AG04449 (cell line): Measurements from ENCODE around the gene DARS1.
A peak's percentile ranks its signal among the peaks of the same experiment; 100 is the strongest.

Experiments used
- CTCF ChIA-PET: fragments of 350-600 bp; formaldehyde crosslinking; extraction: SDS; loops from one replicate; lab custom pipeline; 2021; ENCODE audit warnings: antibody characterized with exemption; lab: Yijun Ruan, JAX
- POLR2A ChIA-PET: fragments of 400-600, 350-600 bp; formaldehyde crosslinking; extraction: SDS; loops from one replicate; lab custom pipeline; 2020; ENCODE audit warnings: antibody characterized with exemption, inconsistent platforms; lab: Yijun Ruan, JAX
- DNase-seq: peaks from one replicate; pipeline ENCODE4 v3.0.0-alpha.2; 2010; ENCODE audit warnings: low read depth, low spot score
- H3K4me3 ChIP-seq: 2 replicates; pipeline ENCODE4 v1.5.1; 2011; ENCODE audit warnings: low read depth, mild to moderate bottlenecking, control low read depth, low read length
- TF ChIP-seq, protein P1 (sequence below): IDR thresholded peaks from one replicate; pipeline ENCODE4 v1.5.1; 2011; ENCODE audit warnings: mild to moderate bottlenecking, moderate library complexity, low read length, control low read depth, inconsistent platforms; ENCODE audit not compliant: insufficient read depth; ENCODE audit errors: missing control alignments

The DARS1 gene

DNA sequence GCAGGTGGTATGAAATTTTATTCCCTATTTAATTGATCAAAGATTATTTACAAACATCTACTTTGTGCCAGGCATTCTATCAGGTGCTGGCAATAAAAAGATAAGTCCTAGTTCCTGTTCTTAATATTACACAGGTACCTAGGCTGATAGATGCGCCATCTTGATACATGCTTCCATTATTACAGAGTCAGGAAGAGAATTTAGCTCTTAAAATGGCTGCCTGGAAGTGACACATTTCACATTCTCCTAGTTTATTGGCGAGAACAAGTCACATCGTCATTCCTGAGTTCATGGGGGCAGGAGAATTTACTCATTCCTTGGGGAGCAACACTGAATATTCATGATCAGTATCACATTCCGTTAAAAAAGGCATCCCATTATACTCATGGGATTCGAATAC is 1.1 kb upstream of the DARS1 start:
- TF ChIP-seq, protein P1, sequence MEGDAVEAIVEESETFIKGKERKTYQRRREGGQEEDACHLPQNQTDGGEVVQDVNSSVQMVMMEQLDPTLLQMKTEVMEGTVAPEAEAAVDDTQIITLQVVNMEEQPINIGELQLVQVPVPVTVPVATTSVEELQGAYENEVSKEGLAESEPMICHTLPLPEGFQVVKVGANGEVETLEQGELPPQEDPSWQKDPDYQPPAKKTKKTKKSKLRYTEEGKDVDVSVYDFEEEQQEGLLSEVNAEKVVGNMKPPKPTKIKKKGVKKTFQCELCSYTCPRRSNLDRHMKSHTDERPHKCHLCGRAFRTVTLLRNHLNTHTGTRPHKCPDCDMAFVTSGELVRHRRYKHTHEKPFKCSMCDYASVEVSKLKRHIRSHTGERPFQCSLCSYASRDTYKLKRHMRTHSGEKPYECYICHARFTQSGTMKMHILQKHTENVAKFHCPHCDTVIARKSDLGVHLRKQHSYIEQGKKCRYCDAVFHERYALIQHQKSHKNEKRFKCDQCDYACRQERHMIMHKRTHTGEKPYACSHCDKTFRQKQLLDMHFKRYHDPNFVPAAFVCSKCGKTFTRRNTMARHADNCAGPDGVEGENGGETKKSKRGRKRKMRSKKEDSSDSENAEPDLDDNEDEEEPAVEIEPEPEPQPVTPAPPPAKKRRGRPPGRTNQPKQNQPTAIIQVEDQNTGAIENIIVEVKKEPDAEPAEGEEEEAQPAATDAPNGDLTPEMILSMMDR, result no peak
- H3K4me3 ChIP-seq, result no peak overlapping the region
- no peak for DNase-seq
- POLR2A ChIA-PET, result no interaction called here
- CTCF ChIA-PET, result interaction anchor here (1.1 kb wide), 1 partner anchor 73 kb away, joined by 3 read pairs; no protein-coding TSS in a partner anchor

DNA sequence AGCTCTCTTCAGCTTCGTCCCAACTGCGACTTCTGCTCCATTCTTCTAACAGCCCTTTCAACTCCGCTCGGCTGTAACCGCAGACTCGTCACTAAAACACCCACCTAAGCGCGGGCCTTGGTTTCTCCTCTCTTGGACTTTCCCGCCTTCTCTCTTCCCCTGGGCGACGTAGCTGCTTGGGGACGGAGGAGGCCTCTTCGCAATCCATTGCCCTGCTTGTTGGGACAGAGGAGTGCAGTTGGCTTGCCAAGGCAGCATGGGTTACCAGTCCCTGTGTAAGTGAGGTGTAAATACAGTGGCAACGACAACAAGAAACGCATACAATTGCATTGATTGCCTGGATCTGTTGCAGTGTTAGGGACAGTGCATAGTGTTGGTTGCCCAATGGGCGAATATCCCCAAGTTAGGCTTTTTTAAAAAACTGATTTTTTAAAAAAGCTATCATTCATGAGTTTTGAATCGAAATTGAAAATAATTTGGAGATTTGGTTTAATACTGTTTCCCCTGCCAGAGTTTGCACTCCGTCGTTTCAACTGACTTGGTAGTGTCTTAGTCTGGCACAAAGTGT is 484 bp upstream of the DARS1 start:
- TF ChIP-seq, protein P1, result no peak
- H3K4me3 ChIP-seq, result peak overlapping the region; percentile 90
- ChIA-PET CTCF (interaction anchor here (1.1 kb wide), 2 partner anchors 72 to 394 kb away, joined by 3 read pairs; no protein-coding TSS in a partner anchor), POLR2A (no interaction called here)
- DNase-seq, result no peak

DNA sequence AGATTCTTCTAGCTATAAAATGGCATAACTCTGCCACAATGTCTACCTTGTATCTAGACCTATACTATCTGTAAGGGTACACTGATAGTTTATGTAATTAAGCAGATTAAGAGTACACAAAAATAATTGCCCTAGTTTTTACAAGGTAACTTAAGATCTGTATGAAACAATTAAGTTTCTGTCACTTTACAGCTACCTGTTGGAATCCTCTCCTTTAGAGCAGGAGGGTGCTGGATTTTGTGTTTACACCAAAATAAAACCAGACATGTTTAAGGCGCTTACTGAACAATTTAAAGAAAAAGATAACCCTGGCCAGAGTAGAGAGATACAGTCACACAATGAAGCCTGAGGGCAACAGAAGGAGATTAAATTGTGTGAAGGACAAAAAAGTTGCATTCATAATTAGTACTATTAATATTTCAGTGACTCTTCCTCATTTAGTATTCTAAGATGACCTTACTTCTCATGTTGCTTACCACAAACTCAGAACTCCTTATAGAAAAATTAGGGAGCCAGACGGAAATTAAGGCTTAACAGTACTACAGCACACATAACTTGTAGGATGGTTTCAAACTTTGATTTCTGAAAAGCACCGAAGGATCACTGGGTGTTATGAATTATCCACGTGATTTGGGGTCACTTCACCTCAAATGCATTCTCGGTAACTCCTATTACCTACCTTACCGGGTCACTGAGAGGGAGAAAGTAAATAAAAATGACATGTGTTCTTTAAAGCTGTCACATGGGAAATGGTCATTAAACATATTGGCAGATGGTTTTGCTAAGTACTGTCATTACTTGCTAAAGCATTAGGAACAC is 1.0 kb downstream of the DARS1 start:
- TF ChIP-seq, protein P1, result no peak
- ChIA-PET POLR2A (no interaction called here), CTCF (interaction anchor here (1.0 to 2.8 kb wide), 3 partner anchors 68 to 396 kb away, joined by 3 to 8 read pairs (median 3); no protein-coding TSS in a partner anchor)
- DNase-seq, result no peak
- H3K4me3 ChIP-seq, result peak overlapping the region; percentile 90

DNA sequence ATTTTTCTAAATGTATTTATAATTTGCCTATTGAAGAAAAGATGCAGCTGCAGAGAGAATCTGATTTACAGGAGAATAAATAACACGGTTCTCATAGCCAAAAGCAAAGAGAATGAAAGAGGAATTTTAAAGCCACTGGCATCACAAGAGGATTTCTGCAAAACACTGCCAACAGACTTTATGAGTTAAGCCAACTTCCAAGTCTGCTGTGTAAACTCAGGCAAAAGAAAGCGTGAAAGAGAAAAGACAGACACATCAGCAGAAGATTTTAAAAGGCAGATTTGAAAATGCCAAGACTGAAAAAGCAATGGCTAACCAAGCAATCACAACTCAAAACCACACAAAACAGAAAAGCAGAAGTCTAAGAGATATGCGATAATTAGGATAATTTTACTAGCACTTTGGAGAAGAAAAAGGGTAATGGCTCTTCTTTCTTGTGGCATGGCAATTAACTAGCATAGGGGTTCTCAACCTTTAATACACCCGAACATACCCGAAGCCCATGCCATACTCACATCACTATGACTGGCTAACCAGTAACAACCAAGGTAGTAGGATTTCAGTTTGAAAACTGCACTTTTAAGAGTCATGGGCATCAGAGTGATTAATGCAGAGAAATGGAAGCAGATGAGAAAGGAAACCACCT is 4.9 kb downstream of the DARS1 start:
- DNase-seq, result no peak
- H3K4me3 ChIP-seq, result no peak overlapping the region
- ChIA-PET CTCF (interaction anchor here (1.2 to 1.8 kb wide), 2 partner anchors 14 to 67 kb away, joined by 4 to 6 read pairs; no protein-coding TSS in a partner anchor), POLR2A (no interaction called here)
- TF ChIP-seq, protein P1, result no peak

DNA sequence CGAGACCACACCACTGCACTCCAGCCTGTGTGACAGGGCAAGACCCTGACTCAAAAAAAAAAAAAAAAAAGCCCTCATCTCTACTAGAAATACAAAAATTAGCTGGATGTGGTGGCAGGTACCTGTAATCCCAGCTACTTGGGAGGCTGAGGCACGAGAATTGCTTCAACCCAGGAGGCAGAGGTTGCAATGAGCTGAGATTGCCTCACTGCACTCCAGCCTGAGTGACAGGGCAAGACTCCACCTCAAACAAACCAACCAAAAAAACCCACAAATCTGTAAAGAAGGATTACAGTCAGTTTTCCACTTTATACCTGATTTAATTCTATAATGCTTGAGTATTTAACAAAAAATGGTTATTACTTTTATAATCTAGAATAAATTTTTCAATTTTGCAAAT is 9.7 kb downstream of the DARS1 start:
- ChIA-PET CTCF (no interaction called here), POLR2A (no interaction called here)
- H3K4me3 ChIP-seq, result no peak overlapping the region
- TF ChIP-seq, protein P1, result no peak
- DNase-seq, result no peak

DNA sequence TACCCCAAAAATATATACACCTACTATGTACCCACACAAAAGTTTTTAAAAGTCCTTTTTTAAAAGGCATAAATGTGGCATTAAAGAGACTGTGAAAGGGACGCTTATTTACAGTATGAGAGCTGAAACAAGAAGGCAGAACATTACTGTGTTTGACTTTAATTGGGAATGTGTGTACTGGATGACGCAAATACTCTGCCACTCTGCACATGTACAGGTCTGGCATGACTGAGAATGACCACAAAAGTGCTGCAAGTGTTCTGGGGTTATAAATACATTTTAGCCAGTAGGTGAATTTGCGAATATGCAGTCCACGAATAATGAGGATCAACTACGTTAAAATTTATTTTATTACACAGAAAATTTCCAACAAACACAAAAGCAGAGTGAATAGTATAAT is 11.4 kb downstream of the DARS1 start:
- H3K4me3 ChIP-seq, result no peak overlapping the region
- no peak for DNase-seq
- ChIA-PET POLR2A (no interaction called here), CTCF (no interaction called here)
- TF ChIP-seq, protein P1, result no peak
